PC-3 (cell line): Measurements from ENCODE around the gene MVK.

Experiments used
- CTCF ChIP-seq: fragments of 300-600 bp; sonication (generic); conservative IDR thresholded peaks from 2 replicates; pipeline ENCODE4 v1.5.1; 2017; ENCODE audit warnings: antibody characterized with exemption, low read depth, mild to moderate bottlenecking, low read length
- EZH2 ChIP-seq: fragments of 300-600 bp; sonication (generic); IDR thresholded peaks from one replicate; pipeline ENCODE4 v1.6.1; 2017; ENCODE audit warnings: antibody characterized with exemption, mild to moderate bottlenecking, low read length; ENCODE audit not compliant: unreplicated experiment
- EZH2phosphoT487 ChIP-seq: fragments of 300-600 bp; sonication (generic); IDR thresholded peaks from 2 replicates; pipeline ENCODE4 v1.6.1; 2018; ENCODE audit warnings: mild to moderate bottlenecking, antibody characterized with exemption, low read length, borderline replicate concordance

- TF ChIP-seq CTCF: no peak
- TF ChIP-seq EZH2phosphoT487: no peak
- no peak for TF ChIP-seq EZH2
These were observed 65.7 kb downstream of the MVK start for GRCh38 chr12:109639151-109639872.
